ENCODE measurements around the gene CUBN. TPM values are rescaled to one million over a fixed set of nuclear protein-coding genes. Genes with fewer than 3 reads are reported as not detected.

The CUBN gene
- total and polyA plus RNA-seq, 7 experiments from 2014 or later = 0.39 to 17.5 (median 7.0) TPM

DNA sequence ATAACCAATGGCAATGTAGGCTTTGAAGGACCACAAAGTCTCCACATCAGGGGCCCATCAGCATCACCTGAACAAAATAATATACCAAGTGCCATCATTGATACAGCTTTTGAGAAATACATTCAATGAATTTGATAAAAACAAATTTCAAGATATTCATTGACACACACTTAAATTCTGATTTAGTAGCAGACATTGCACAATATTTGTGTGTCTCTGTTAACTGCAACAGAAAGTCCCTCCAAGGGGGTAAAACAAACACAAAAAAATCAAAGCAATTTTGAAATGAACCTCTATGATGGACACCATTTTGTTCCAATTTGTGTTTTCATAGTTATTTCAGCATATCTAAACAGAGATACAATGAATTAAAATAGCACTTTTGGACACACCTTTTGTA lies 225.6 kb downstream of the CUBN start:
- Histone ChIP-seq H3K4me3 (ENCODE audit: low read length) (no peak overlapping the region), H3K27me3 (ENCODE audit: control insufficient read depth in 2 of 2, insufficient read depth in 2 of 2, low read length in 2 of 2) (no peaks in the 10 kb centered on the region), H3K36me3 (ENCODE audit: control insufficient read depth in 2 of 3, insufficient read depth in 3 of 3, low read length in 3 of 3) (peaks cover 0 to 3% (median 0%) of the 10 kb centered on the region in 3 experiments), H3K27ac (ENCODE audit: low read depth, low read length) (no peak overlapping the region), H3K9me3 (ENCODE audit: control insufficient read depth in 2 of 3, low read length in 3 of 3) (no peaks in the 10 kb centered on the region), H3K4me1 (ENCODE audit: control insufficient read depth in 2 of 2, insufficient read depth in 2 of 2, low read length in 2 of 2) (no peaks in the 10 kb centered on the region)
- CTCF ChIA-PET = interaction anchor here (0.6 to 0.8 kb wide), 2 partner anchors 9 to 687 kb away, joined by 3 read pairs; no protein-coding TSS in a partner anchor
- Mint-ChIP-seq H3K27me3 (peaks cover 0 to 8% (median 0%) of the 10 kb centered on the region in 5 donors), H3K36me3 (peaks cover 0 to 51% (median 24%) of the 10 kb centered on the region in 5 donors), H3K9me3 (no peaks in the 10 kb centered on the region), H3K27ac (no peak overlapping the region), H3K4me3 (no peak overlapping the region), H3K4me1 (peaks cover 0 to 7% (median 4%) of the 10 kb centered on the region in 7 donors)
- intact Hi-C loops (cut with micrococcal nuclease) = loop anchor here in 1 of 2 donors (5.0 kb wide), 1 partner anchor 98 kb away; no protein-coding TSS in a partner anchor
- no peak for ATAC-seq
- POLR2A ChIA-PET = no interaction called here
- no peak for DNase-seq

DNA sequence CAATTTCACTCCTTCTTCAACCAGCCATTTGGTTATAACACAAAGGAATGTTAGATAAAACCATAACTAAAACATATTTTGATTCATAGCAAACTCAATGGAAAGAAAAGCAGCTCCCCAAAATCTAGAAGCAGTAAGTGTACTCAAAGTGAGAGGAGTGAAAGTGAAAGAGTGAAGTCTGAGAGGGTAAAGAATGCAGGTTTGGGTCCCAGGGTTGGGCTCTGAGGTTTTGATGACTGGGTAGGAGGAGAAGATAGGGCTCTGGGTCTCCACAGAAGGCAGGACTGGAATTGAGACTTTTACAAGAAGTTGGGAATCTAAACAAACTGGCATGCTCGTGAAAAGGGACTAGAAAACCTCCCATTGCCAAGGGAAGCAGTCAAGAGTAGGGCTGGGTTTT lies 227.0 kb downstream of the CUBN start:
- Mint-ChIP-seq H3K4me3 (peak overlapping the region in 2 of 10 donors; percentile 1 to 27), H3K27ac (peak overlapping the region in 2 of 9 donors; percentile 10 to 25)

DNA sequence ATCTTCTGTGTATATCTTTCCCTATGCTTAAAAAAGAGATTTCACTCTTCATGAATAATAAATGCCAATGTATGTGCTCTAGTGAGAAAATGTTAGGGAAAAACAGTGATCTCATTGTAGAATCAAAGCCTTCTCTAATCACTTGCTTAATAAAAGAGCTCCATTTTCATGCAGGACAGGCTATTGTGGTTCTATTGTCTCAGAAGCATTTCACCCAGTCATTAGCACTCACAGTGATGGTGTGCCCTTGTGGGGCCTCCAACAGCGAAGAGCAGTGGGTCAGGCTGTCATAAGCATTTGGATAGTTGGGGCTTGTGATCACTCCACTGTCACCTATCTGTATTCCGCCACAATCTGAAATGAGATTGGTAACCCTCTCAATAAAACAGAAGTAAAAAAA lies 228.5 kb downstream of the CUBN start:
- peaks cover 0 to 13% (median 0%) of the 10 kb centered on the region in 5 donors for H3K27me3 Mint-ChIP-seq
- H3K36me3 Mint-ChIP-seq = peaks cover 0 to 69% (median 38%) of the 10 kb centered on the region in 5 donors
- peaks cover 0 to 7% (median 4%) of the 10 kb centered on the region in 7 donors for H3K4me1 Mint-ChIP-seq
- H3K27ac Mint-ChIP-seq = no peak overlapping the region
- H3K9me3 Mint-ChIP-seq = peaks cover 0 to 9% (median 2%) of the 10 kb centered on the region in 11 donors
- Histone ChIP-seq H3K27ac (ENCODE audit: low read depth, low read length) (no peak overlapping the region), H3K4me1 (ENCODE audit: control insufficient read depth in 2 of 2, insufficient read depth in 2 of 2, low read length in 2 of 2) (no peaks in the 10 kb centered on the region), H3K36me3 (ENCODE audit: control insufficient read depth in 2 of 3, insufficient read depth in 3 of 3, low read length in 3 of 3) (peaks cover 0 to 8% (median 0%) of the 10 kb centered on the region in 3 experiments), H3K9me3 (ENCODE audit: control insufficient read depth in 2 of 3, low read length in 3 of 3) (no peaks in the 10 kb centered on the region), H3K27me3 (ENCODE audit: control insufficient read depth in 2 of 2, insufficient read depth in 2 of 2, low read length in 2 of 2) (no peaks in the 10 kb centered on the region), H3K4me3 (ENCODE audit: low read length) (no peak overlapping the region)
- DNase-seq (no peak), ATAC-seq (no peak)
- intact Hi-C loops (cut with micrococcal nuclease) = loop anchor here in 1 of 2 donors (5.0 kb wide), 1 partner anchor 101 kb away; no protein-coding TSS in a partner anchor
- H3K4me3 Mint-ChIP-seq = no peak overlapping the region
- CTCF ChIA-PET = no interaction called here
- POLR2A ChIA-PET = no interaction called here

More for the DNA sequence above, 227.0 kb downstream of the CUBN start:
- Mint-ChIP-seq H3K27me3 (peaks cover 0 to 13% (median 0%) of the 10 kb centered on the region in 5 donors), H3K36me3 (peaks cover 0 to 60% (median 30%) of the 10 kb centered on the region in 5 donors), H3K4me1 (peaks cover 0 to 7% (median 4%) of the 10 kb centered on the region in 7 donors), H3K9me3 (no peaks in the 10 kb centered on the region)
- ChIA-PET POLR2A (no interaction called here), CTCF (no interaction called here)
- peaks cover 0 to 3% (median 0%) of the 10 kb centered on the region in 3 experiments for H3K36me3 ChIP-seq (ENCODE audit: control insufficient read depth in 2 of 3, insufficient read depth in 3 of 3, low read length in 3 of 3)
- no peaks in the 10 kb centered on the region for H3K27me3 ChIP-seq (ENCODE audit: control insufficient read depth in 2 of 2, insufficient read depth in 2 of 2, low read length in 2 of 2)
- H3K27ac ChIP-seq (ENCODE audit: low read depth, low read length) = no peak overlapping the region
- ATAC-seq (no peak), DNase-seq (peak in 1 of 9 donors; percentile 27)
- H3K9me3 ChIP-seq (ENCODE audit: control insufficient read depth in 2 of 3, low read length in 3 of 3) = no peaks in the 10 kb centered on the region
- H3K4me3 ChIP-seq (ENCODE audit: low read length) = no peak overlapping the region
- intact Hi-C loops (cut with micrococcal nuclease) = loop anchor here in 1 of 2 donors (2.0 to 5.0 kb wide), 2 partner anchors 100 to 120 kb away; no protein-coding TSS in a partner anchor
- H3K4me1 ChIP-seq (ENCODE audit: control insufficient read depth in 2 of 2, insufficient read depth in 2 of 2, low read length in 2 of 2) = no peaks in the 10 kb centered on the region

DNA sequence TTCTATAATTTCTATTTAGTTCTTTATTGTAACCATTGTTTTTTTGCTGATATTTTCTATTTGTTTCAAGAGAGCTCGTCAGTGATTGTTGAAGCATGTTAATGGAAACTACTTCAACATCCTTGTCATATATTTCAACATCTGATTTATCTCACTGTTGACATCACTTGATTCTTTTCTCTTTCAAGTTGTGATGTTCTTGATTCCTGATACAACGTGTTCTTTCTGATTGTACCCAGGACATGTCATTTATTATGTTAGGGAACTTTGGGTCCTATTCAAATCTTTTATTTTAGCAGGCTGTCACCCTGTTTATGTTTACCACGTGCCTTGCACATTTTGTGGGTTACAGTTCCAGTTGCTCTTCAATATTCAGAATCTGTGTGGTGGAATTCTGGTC lies 232.6 kb downstream of the CUBN start:
- DNase-seq (no peak), ATAC-seq (no peak)
- POLR2A ChIA-PET = no interaction called here
- Histone ChIP-seq H3K4me3 (ENCODE audit: low read length) (no peak overlapping the region), H3K27me3 (ENCODE audit: control insufficient read depth in 2 of 2, insufficient read depth in 2 of 2, low read length in 2 of 2) (no peaks in the 10 kb centered on the region), H3K4me1 (ENCODE audit: control insufficient read depth in 2 of 2, insufficient read depth in 2 of 2, low read length in 2 of 2) (no peaks in the 10 kb centered on the region), H3K9me3 (ENCODE audit: control insufficient read depth in 2 of 3, low read length in 3 of 3) (no peaks in the 10 kb centered on the region), H3K36me3 (ENCODE audit: control insufficient read depth in 2 of 3, insufficient read depth in 3 of 3, low read length in 3 of 3) (peaks cover 0 to 8% (median 0%) of the 10 kb centered on the region in 3 experiments), H3K27ac (ENCODE audit: low read depth, low read length) (no peak overlapping the region)
- Mint-ChIP-seq H3K27me3 (peaks cover 0 to 27% (median 0%) of the 10 kb centered on the region in 5 donors), H3K9me3 (peaks cover 0 to 11% (median 4%) of the 10 kb centered on the region in 11 donors), H3K27ac (no peak overlapping the region), H3K4me1 (no peaks in the 10 kb centered on the region), H3K36me3 (peaks cover 0 to 57% (median 37%) of the 10 kb centered on the region in 5 donors), H3K4me3 (no peak overlapping the region)
- CTCF ChIA-PET = no interaction called here
- intact Hi-C loops (cut with micrococcal nuclease) = no loop called here

DNA sequence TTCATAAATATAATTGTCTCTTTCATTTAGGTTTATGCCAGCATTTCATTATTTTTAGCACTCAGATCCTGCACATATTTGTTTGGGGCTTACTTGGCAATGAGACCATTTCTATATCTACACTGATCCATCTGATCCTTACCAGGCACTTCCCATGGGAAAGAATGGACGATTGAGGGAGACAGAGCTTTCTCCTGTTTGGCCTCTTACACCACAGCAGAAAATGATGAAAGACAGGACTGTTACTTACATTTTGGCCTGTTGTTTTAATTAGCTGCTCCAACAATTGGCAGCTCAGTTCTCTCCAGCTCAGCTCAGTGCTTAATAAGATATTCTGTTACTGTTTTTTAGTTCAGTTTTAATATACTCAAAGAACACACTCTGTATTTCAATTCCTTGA lies 234.8 kb downstream of the CUBN start:
- intact Hi-C loops (cut with micrococcal nuclease) = loop anchor here (5.0 kb wide), 3 partner anchors 53 to 362 kb away; no protein-coding TSS in a partner anchor
- CTCF ChIA-PET = interaction anchor here (0.6 kb wide), 1 partner anchor 10 kb away, joined by 3 read pairs; no protein-coding TSS in a partner anchor
- POLR2A ChIA-PET = no interaction called here
- Mint-ChIP-seq H3K27me3 (peaks cover 0 to 43% (median 0%) of the 10 kb centered on the region in 5 donors), H3K4me1 (peaks cover 5 to 9% (median 5%) of the 10 kb centered on the region in 7 donors), H3K36me3 (peaks cover 0 to 43% (median 26%) of the 10 kb centered on the region in 5 donors), H3K4me3 (no peak overlapping the region), H3K27ac (no peak overlapping the region), H3K9me3 (peaks cover 0 to 11% (median 4%) of the 10 kb centered on the region in 11 donors)
- ATAC-seq (no peak), DNase-seq (no peak)
- H3K4me3 ChIP-seq (ENCODE audit: low read length) = no peak overlapping the region
- H3K9me3 ChIP-seq (ENCODE audit: control insufficient read depth in 2 of 3, low read length in 3 of 3) = no peaks in the 10 kb centered on the region
- H3K4me1 ChIP-seq (ENCODE audit: control insufficient read depth in 2 of 2, insufficient read depth in 2 of 2, low read length in 2 of 2) = no peaks in the 10 kb centered on the region
- H3K27me3 ChIP-seq (ENCODE audit: control insufficient read depth in 2 of 2, insufficient read depth in 2 of 2, low read length in 2 of 2) = no peaks in the 10 kb centered on the region
- H3K27ac ChIP-seq (ENCODE audit: low read depth, low read length) = no peak overlapping the region
- peaks cover 0 to 5% (median 0%) of the 10 kb centered on the region in 3 experiments for H3K36me3 ChIP-seq (ENCODE audit: control insufficient read depth in 2 of 3, insufficient read depth in 3 of 3, low read length in 3 of 3)

DNA sequence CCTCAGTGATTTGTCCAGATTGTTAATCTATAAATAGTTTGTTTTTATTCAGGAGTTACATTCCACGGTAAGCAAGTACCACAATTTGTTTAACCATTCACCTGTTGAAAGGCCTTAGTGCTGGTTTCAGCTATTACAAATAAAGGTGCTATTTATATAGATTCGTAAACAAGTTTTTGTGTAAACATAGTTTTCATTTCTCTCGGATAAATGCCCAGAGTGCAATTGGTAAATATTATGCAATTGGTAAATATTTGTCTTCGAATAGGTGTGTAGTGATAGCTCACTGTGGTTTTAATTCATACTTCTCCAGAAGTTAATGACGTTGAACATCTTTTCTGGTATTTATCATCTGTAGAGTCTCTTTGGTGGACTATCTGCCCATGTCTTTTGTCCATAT lies 235.9 kb downstream of the CUBN start:
- CTCF ChIA-PET = no interaction called here
- no peak for ATAC-seq
- Mint-ChIP-seq H3K27me3 (peaks cover 0 to 38% (median 0%) of the 10 kb centered on the region in 5 donors), H3K27ac (no peak overlapping the region), H3K4me1 (peaks cover 5 to 9% (median 5%) of the 10 kb centered on the region in 7 donors), H3K36me3 (peaks cover 0 to 37% (median 16%) of the 10 kb centered on the region in 5 donors), H3K9me3 (peaks cover 0 to 11% (median 4%) of the 10 kb centered on the region in 11 donors), H3K4me3 (no peak overlapping the region)
- Histone ChIP-seq H3K4me1 (ENCODE audit: control insufficient read depth in 2 of 2, insufficient read depth in 2 of 2, low read length in 2 of 2) (no peaks in the 10 kb centered on the region), H3K36me3 (ENCODE audit: control insufficient read depth in 2 of 3, insufficient read depth in 3 of 3, low read length in 3 of 3) (peaks cover 0 to 5% (median 0%) of the 10 kb centered on the region in 3 experiments), H3K4me3 (ENCODE audit: low read length) (no peak overlapping the region), H3K27ac (ENCODE audit: low read depth, low read length) (no peak overlapping the region), H3K9me3 (ENCODE audit: control insufficient read depth in 2 of 3, low read length in 3 of 3) (no peaks in the 10 kb centered on the region), H3K27me3 (ENCODE audit: control insufficient read depth in 2 of 2, insufficient read depth in 2 of 2, low read length in 2 of 2) (no peaks in the 10 kb centered on the region)
- POLR2A ChIA-PET = no interaction called here
- DNase-seq = no peak
- intact Hi-C loops (cut with micrococcal nuclease) = loop anchor here (5.0 kb wide), 3 partner anchors 51 to 364 kb away; no protein-coding TSS in a partner anchor

Data from naive thymus-derived CD4-positive, alpha-beta T cell (primary cell).